Stomach (tissue), 9 donors: Measurements from ENCODE around the gene GRB2. TPM values are rescaled to one million over a fixed set of nuclear protein-coding genes. Genes with fewer than 3 reads are reported as not detected.

Experiments
- DNase-seq, 2 donors: peaks; one replicate each; pipeline versions ENCODE4 v3.0.0 to v3.0.0-alpha.2; 2013 to 2019
- H3K27ac ChIP-seq, 5 donors: fragments of 200-600 bp in 4 of 5; sonication (generic) in 4 of 5; one replicate each; pipeline ENCODE4 v1.5.1; 2013 to 2019; ENCODE audit warnings: mild to moderate bottlenecking in 1 of 5, moderate library complexity in 1 of 5
- H3K27me3 ChIP-seq, 3 donors: fragments of 200-600 bp; sonication (generic); one replicate each; pipeline ENCODE4 v1.5.1; 2017 to 2019; ENCODE audit warnings: mixed run types in 1 of 3
- H3K36me3 ChIP-seq, 4 donors: fragments of 200-600 bp; sonication (generic); 1 replicate in 3 of 4; 2 replicates in 1 of 4; pipeline ENCODE4 v1.5.1; 2016 to 2019
- H3K4me1 ChIP-seq, 4 donors: fragments of 200-600 bp; sonication (generic); one replicate each; pipeline ENCODE4 v1.5.1; 2016 to 2019
- H3K4me3 ChIP-seq, 4 donors: fragments of 200-600 bp; sonication (generic) in 3 of 4; one replicate each; pipeline ENCODE4 v1.5.1; 2016 to 2019; ENCODE audit warnings: mild to moderate bottlenecking in 1 of 4
- H3K9me3 ChIP-seq, 4 donors: fragments of 200-600 bp; sonication (generic); one replicate each; pipeline ENCODE4 v1.5.1; 2016 to 2019
- CTCF ChIP-seq, 7 experiments: fragments of 450-650 bp in 4 of 7; fragments of 200-600 bp in 3 of 7; sonication (generic) in 3 of 7; IDR thresholded peaks; one replicate each; pipeline ENCODE4 v1.5.1; 2016 to 2019; ENCODE audit warnings: antibody characterized with exemption in 7 of 7, control low read depth in 2 of 7, mild to moderate bottlenecking in 1 of 7
- EP300 ChIP-seq: sonication (generic); formaldehyde crosslinking; IDR thresholded peaks from one replicate; pipeline ENCODE4 v1.6.1; 2017; ENCODE audit warnings: antibody characterized with exemption
- POLR2A ChIP-seq, 4 donors: fragments of 450-650 bp; IDR thresholded peaks; one replicate each; pipeline ENCODE4 v1.6.1; 2016; ENCODE audit warnings: antibody characterized with exemption in 4 of 4, control low read depth in 2 of 4, mild to moderate bottlenecking in 1 of 4, moderate library complexity in 1 of 4
- POLR2AphosphoS5 ChIP-seq, 3 donors: sonication (generic); formaldehyde crosslinking; IDR thresholded peaks; one replicate each; pipeline ENCODE4 v1.6.1; 2016; ENCODE audit warnings: antibody characterized with exemption in 3 of 3
- WGBS, 5 donors: extraction: QIAGEN DNeasy Blood & Tissue Kit in 3 of 5; methylation state at CpG; one replicate each; pipeline versions ENCODE4 v1.1.5 to v1.1.7; 2013 to 2018; 5-methylcytosine and 5-hydroxymethylcytosine counted together
- intact Hi-C: fragments of 100-400 bp; cut with DNase I; formaldehyde crosslinking; loops from one replicate; pipeline ENCODE4 v1.15.1; 2023; ENCODE audit warnings: low total_unique reads
- polyA plus RNA-seq, 3 donors: library from polyadenylated mRNA; stranded (reverse); fragments of 200-250 nt; gene quantifications; one replicate each; pipeline ENCODE4 v1.2.3, GENCODE V29; 2013
- total RNA-seq, 5 donors: library from RNA; depleted of rRNA; stranded (reverse); fragments of >200 nt; gene quantifications; one replicate each; pipeline versions ENCODE4 v1.1.0 to v1.2.3, GENCODE V29; 2014 to 2016
- donor health status: healthy with polysubstance abuse.
- donor health status: Bipolar disorder and iron deficiency.
- donor health status: healthy.

Gene GRB2
- total and polyA plus RNA-seq, 8 donors: 32.5 to 488 (median 96.6) TPM

- Histone ChIP-seq H3K36me3 (no peaks in the 10 kb centered on the region), H3K27ac (peak overlapping the region in 2 of 5 donors; percentile 24 to 46), H3K27me3 (no peaks in the 10 kb centered on the region), H3K4me3 (no peak overlapping the region), H3K9me3 (no peaks in the 10 kb centered on the region), H3K4me1 (peaks cover 17 to 72% (median 46%) of the 10 kb centered on the region in 4 donors)
- intact Hi-C loops: no loop called here
- no peak for DNase-seq
- WGBS, 5 donors: 56 to 72% (median 68%) methylated on average over 6 of the region's 6 CpGs
- no peak for TF ChIP-seq POLR2A (IDR thresholded peaks at IDR 0.05)
- TF ChIP-seq EP300: no peak
- TF ChIP-seq POLR2AphosphoS5 (IDR thresholded peaks at IDR 0.05): no peak
- no peak for TF ChIP-seq CTCF (IDR thresholded peaks at IDR 0.05)
Measured at GRCh38 chr17:75338335-75338734, 67.1 kb downstream of the GRB2 start.

- Histone ChIP-seq H3K4me3 (no peak overlapping the region), H3K27ac (no peak overlapping the region), H3K4me1 (peaks cover 7 to 43% (median 24%) of the 10 kb centered on the region in 4 donors), H3K27me3 (no peaks in the 10 kb centered on the region), H3K9me3 (no peaks in the 10 kb centered on the region), H3K36me3 (peaks cover 8 to 24% (median 17%) of the 10 kb centered on the region in 4 donors)
- no peak for DNase-seq
- TF ChIP-seq CTCF (IDR thresholded peaks at IDR 0.05): no peak
- 27 to 64% (median 43%) methylated on average over 3 of the region's 3 CpGs for WGBS, 5 donors
- intact Hi-C loops: no loop called here
Measured at GRCh38 chr17:75335315-75335714, 70.2 kb downstream of the GRB2 start.

- DNase-seq: no peak
- no peak overlapping the region for H3K4me3 ChIP-seq
- no peaks in the 10 kb centered on the region for H3K27me3 ChIP-seq
- H3K9me3 ChIP-seq: no peaks in the 10 kb centered on the region
- intact Hi-C loops: no loop called here
- H3K4me1 ChIP-seq: peaks cover 3 to 38% (median 20%) of the 10 kb centered on the region in 4 donors
- peaks cover 8 to 25% (median 20%) of the 10 kb centered on the region in 4 donors for H3K36me3 ChIP-seq
- H3K27ac ChIP-seq: no peak overlapping the region
- WGBS, 5 donors: 95 to 98% (median 98%) methylated on average over 3 of the region's 3 CpGs
- no peak for TF ChIP-seq POLR2AphosphoS5 (IDR thresholded peaks at IDR 0.05)
- no peak for TF ChIP-seq EP300
- TF ChIP-seq CTCF (IDR thresholded peaks at IDR 0.05): no peak
- TF ChIP-seq POLR2A (IDR thresholded peaks at IDR 0.05): no peak
Measured at GRCh38 chr17:75334723-75335122, 70.8 kb downstream of the GRB2 start.

- 77 to 84% (median 81%) methylated on average over 6 of the region's 6 CpGs for WGBS, 5 donors
- no peak for DNase-seq
- intact Hi-C loops: no loop called here
- no peaks in the 10 kb centered on the region for H3K9me3 ChIP-seq
- H3K36me3 ChIP-seq: peaks cover 8 to 36% (median 24%) of the 10 kb centered on the region in 4 donors
- peak overlapping the region in 1 of 5 donors; percentile 20 for H3K27ac ChIP-seq
- peaks cover 0 to 30% (median 14%) of the 10 kb centered on the region in 4 donors for H3K4me1 ChIP-seq
- no peaks in the 10 kb centered on the region for H3K27me3 ChIP-seq
- TF ChIP-seq POLR2AphosphoS5 (IDR thresholded peaks at IDR 0.05): no peak
- no peak overlapping the region for H3K4me3 ChIP-seq
Measured at GRCh38 chr17:75331671-75332070, 73.8 kb downstream of the GRB2 start.

- Histone ChIP-seq H3K4me3 (no peak overlapping the region), H3K27me3 (no peaks in the 10 kb centered on the region), H3K4me1 (peaks cover 0 to 43% (median 24%) of the 10 kb centered on the region in 4 donors), H3K9me3 (no peaks in the 10 kb centered on the region), H3K27ac (no peak overlapping the region), H3K36me3 (peaks cover 14 to 60% (median 47%) of the 10 kb centered on the region in 4 donors)
- DNase-seq: no peak
- intact Hi-C loops: no loop called here
- TF ChIP-seq POLR2A (IDR thresholded peaks at IDR 0.05) (no peak), CTCF (IDR thresholded peaks at IDR 0.05) (no peak), EP300 (no peak), POLR2AphosphoS5 (IDR thresholded peaks at IDR 0.05) (no peak)
- WGBS, 5 donors: 65 to 85% (median 75%) methylated on average over 2 of the region's 2 CpGs
Measured at GRCh38 chr17:75327757-75328156, 77.7 kb downstream of the GRB2 start.
